CD4-positive, alpha-beta T cell treated with Interleukin-10 for 1 hour (primary cell): ENCODE measurements around the gene CTPS2.

Source experiments
- DNase-seq: peaks from one replicate; pipeline ENCODE4 v3.0.0-alpha.2; 2020

The CTPS2 gene

GRCh38 chrX:16711893-16712547, 449 bp downstream of the CTPS2 start:
- DNase-seq = no peak

- DNase-seq = no peak
These were observed 1.2 kb downstream of the CTPS2 start for GRCh38 chrX:16711219-16711811.

GRCh38 chrX:16708016-16708415, 4.5 kb downstream of the CTPS2 start:
- DNase-seq = no peak

- DNase-seq = no peak
These were observed 7.1 kb downstream of the CTPS2 start for GRCh38 chrX:16705370-16705769.

- DNase-seq = no peak
These were observed 9.5 kb downstream of the CTPS2 start for GRCh38 chrX:16702700-16703599.

- no peak for DNase-seq
These were observed 11.7 kb downstream of the CTPS2 start for GRCh38 chrX:16700734-16701133.

- DNase-seq = no peak
These were observed 13.1 kb downstream of the CTPS2 start for GRCh38 chrX:16699389-16699788.

- DNase-seq = no peak
These were observed 15.5 kb downstream of the CTPS2 start for GRCh38 chrX:16696956-16697355.

GRCh38 chrX:16695079-16695676, 17.3 kb downstream of the CTPS2 start:
- DNase-seq = peak; percentile 61

GRCh38 chrX:16687514-16687913, 25.0 kb downstream of the CTPS2 start:
- DNase-seq = no peak

GRCh38 chrX:16683007-16683664, 29.3 kb downstream of the CTPS2 start:
- DNase-seq = no peak

- DNase-seq = no peak
These were observed 33.8 kb downstream of the CTPS2 start for GRCh38 chrX:16678689-16679088.

- DNase-seq = peak; percentile 35
These were observed 41.5 kb downstream of the CTPS2 start for GRCh38 chrX:16671005-16671404.

- DNase-seq = no peak
These were observed 45.9 kb downstream of the CTPS2 start for GRCh38 chrX:16666541-16666940.

GRCh38 chrX:16665089-16665488, 47.4 kb downstream of the CTPS2 start:
- DNase-seq = no peak

GRCh38 chrX:16664626-16665025, 47.8 kb downstream of the CTPS2 start:
- DNase-seq = no peak

- DNase-seq = no peak
These were observed 48.4 kb downstream of the CTPS2 start for GRCh38 chrX:16664074-16664473.

GRCh38 chrX:16662402-16662801, 50.1 kb downstream of the CTPS2 start:
- DNase-seq = no peak

GRCh38 chrX:16661495-16661894, 51.0 kb downstream of the CTPS2 start:
- DNase-seq = no peak

- DNase-seq = no peak
These were observed 53.1 kb downstream of the CTPS2 start for GRCh38 chrX:16659321-16659720.

- no peak for DNase-seq
These were observed 54.2 kb downstream of the CTPS2 start for GRCh38 chrX:16658284-16658683.

- DNase-seq = no peak
These were observed 58.4 kb downstream of the CTPS2 start for GRCh38 chrX:16654093-16654492.

- no peak for DNase-seq
These were observed 59.0 kb downstream of the CTPS2 start for GRCh38 chrX:16653424-16653823.
